RWPE1 (cell line): ENCODE data around the gene DDIT3.

Experiments used
- CTCF ChIA-PET: fragments of 350-600 bp; sonication (Branson Sonifier 250); formaldehyde crosslinking; extraction: SDS; loops from one replicate; lab custom pipeline; 2021; lab: Yijun Ruan, JAX
- POLR2A ChIA-PET: fragments of 400-600 bp; formaldehyde crosslinking; extraction: SDS; loops from one replicate; lab custom pipeline; 2020; ENCODE audit warnings: antibody characterized with exemption; ENCODE audit not compliant: low non-redundant PET; lab: Yijun Ruan, JAX
- DNase-seq: peaks from one replicate; pipeline ENCODE4 v3.0.0; 2012; ENCODE audit warnings: low spot score
- H3K27ac ChIP-seq: fragments of 450-650 bp; 2 replicates; pipeline ENCODE4 v1.5.1; 2017
- TF ChIP-seq, protein P1 (sequence below): fragments of 450-650 bp; conservative IDR thresholded peaks from 2 replicates; pipeline ENCODE4 v1.5.1; 2017; ENCODE audit warnings: low read depth, mild to moderate bottlenecking

DDIT3 gene

DNA sequence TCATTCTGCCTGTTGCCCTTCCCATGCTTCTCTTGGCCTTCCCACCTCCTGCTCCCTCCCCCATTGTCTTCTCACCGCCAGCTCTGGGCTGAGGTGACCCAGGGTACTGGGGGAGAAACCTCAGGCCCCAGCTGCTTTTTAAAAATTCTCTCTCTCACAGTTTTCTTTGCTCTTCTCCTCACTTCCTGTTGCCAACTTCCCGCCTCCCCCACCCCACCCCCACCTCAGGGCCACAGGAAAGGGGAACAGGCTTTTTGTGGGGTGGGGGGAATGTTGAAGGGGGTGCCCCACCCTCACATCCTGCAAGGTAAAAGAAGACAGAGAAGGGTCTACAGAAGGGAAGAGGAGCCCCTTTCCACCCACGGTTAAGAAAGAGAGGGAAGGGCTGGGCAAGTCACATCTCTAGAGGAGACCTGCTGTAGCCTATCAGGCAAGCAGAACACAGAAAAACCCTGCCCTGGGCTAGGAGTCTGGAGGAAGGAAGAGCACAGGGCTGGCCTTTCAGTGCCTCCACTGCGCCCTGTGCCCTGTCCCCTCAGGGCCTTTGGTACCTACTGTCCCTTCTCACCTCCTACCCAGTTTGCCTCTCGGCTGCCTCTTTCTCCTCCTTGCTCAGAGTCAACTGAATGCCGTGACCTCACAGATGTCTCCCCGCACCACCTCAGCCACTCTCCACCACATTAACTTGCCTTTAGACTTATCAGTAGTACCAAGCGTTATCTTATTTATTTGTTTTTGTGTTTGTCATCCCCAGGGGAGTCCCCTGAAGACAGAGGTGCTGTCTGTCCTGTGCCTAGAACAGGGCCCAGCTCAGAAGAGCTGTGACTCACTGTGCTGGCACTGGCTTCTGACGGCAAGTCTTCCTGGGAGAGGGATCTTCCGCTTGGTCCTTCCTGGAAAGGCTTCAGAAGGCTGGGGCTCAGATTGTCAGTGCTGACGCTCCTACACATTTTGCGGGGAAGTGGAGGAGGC, 42.3 kb downstream of the DDIT3 start:
- H3K27ac ChIP-seq, result no peak overlapping the region
- ChIA-PET CTCF (interaction anchor here (1.0 kb wide), 1 partner anchor 16 kb away, joined by 3 read pairs; no protein-coding TSS in a partner anchor), POLR2A (no interaction called here)
- TF ChIP-seq, protein P1, sequence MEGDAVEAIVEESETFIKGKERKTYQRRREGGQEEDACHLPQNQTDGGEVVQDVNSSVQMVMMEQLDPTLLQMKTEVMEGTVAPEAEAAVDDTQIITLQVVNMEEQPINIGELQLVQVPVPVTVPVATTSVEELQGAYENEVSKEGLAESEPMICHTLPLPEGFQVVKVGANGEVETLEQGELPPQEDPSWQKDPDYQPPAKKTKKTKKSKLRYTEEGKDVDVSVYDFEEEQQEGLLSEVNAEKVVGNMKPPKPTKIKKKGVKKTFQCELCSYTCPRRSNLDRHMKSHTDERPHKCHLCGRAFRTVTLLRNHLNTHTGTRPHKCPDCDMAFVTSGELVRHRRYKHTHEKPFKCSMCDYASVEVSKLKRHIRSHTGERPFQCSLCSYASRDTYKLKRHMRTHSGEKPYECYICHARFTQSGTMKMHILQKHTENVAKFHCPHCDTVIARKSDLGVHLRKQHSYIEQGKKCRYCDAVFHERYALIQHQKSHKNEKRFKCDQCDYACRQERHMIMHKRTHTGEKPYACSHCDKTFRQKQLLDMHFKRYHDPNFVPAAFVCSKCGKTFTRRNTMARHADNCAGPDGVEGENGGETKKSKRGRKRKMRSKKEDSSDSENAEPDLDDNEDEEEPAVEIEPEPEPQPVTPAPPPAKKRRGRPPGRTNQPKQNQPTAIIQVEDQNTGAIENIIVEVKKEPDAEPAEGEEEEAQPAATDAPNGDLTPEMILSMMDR, result no peak
- DNase-seq, result no peak

DNA sequence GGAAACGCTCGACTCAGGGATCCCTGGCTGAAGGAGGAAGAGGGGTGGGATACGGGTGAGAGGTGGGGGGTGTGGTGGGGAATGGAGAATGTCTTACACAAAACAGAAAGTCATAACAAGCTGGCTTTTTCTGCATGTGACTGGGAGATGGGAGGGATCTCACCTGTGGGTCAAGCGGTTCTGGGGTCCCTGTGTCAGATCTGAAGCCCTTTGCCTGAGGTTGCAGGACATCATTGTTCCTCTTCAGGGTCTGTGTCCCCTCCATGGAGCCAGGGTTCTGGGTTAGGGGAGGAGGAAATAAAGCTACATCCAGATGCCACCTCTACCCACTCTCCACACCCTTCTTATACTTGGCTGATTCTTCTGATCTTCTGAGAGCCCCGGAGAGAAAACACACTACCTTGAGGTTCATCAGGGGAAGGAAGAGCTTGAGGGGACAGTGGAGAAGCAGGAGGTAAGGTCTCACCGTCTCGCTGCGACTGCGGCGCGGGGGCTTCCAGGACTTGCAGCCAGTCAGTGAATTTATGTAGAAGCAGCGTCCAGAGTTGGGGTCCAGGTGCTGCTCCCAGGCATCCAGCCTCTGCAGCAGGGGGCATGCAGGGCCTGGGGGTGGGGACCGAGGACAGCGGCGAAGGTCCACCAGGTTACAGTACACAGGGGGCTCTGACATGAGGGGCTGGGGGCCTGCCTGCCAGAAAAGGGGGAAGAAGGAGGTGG, 43.2 kb downstream of the DDIT3 start:
- CTCF ChIA-PET, result interaction anchor here (0.5 to 1.0 kb wide), 2 partner anchors 15 to 1009 kb away, joined by 3 read pairs; partner anchors contain the start of gene SPRYD4
- TF ChIP-seq, protein P1, result no peak
- POLR2A ChIA-PET, result no interaction called here
- H3K27ac ChIP-seq, result no peak overlapping the region
- no peak for DNase-seq

- no peak for DNase-seq
- CTCF ChIA-PET, result interaction anchor here (0.5 to 1.0 kb wide), 3 partner anchors 14 to 1008 kb away, joined by 3 read pairs; partner anchors contain the start of gene SPRYD4
- TF ChIP-seq, protein P1, result no peak
- H3K27ac ChIP-seq, result no peak overlapping the region
- POLR2A ChIA-PET, result interaction anchor here (0.6 kb wide), 1 partner anchor 14 kb away, joined by 7 read pairs; no protein-coding TSS in a partner anchor
These were observed 43.9 kb downstream of the DDIT3 start for GRCh38 chr12:57476162-57476992.

- TF ChIP-seq, protein P1, result no peak
- H3K27ac ChIP-seq, result no peak overlapping the region
- ChIA-PET POLR2A (interaction anchor here (0.6 kb wide), 1 partner anchor 15 kb away, joined by 7 read pairs; no protein-coding TSS in a partner anchor), CTCF (interaction anchor here (0.6 to 2.0 kb wide), 4 partner anchors 13 to 398 kb away, joined by 3 to 12 read pairs (median 4); no protein-coding TSS in a partner anchor)
- DNase-seq, result no peak
These were observed 44.8 kb downstream of the DDIT3 start for GRCh38 chr12:57475271-57476161.

- ChIA-PET POLR2A (no interaction called here), CTCF (interaction anchor here (0.6 to 2.0 kb wide), 4 partner anchors 12 to 262 kb away, joined by 4 to 12 read pairs (median 4); no protein-coding TSS in a partner anchor)
- no peak overlapping the region for H3K27ac ChIP-seq
- no peak for DNase-seq
- TF ChIP-seq, protein P1, result no peak
These were observed 45.5 kb downstream of the DDIT3 start for GRCh38 chr12:57474862-57475261.
